K562 (cell line): ENCODE results near the gene APC2. TPM values are rescaled to one million over a fixed set of nuclear protein-coding genes. Genes with fewer than 3 reads are reported as not detected.

Experiments
- ATAC-seq: fragments of 200-7000 bp; cut with Tn5 transposase; 3 replicates; pipeline ENCODE4 v1.9.1; 2020; ENCODE audit warnings: moderate library complexity
- BruUV-seq: library from RNA; stranded (reverse); fragments of 400-500 nt; replicated peaks from 2 replicates; lab custom pipeline; 2021; lab: Mats Ljungman, UMichigan
- CTCF ChIA-PET: fragments of 300-600 bp; formaldehyde crosslinking; extraction: SDS; loops from one replicate; lab custom pipeline; 2021; ENCODE audit warnings: low intra/inter-chr PET ratio; lab: Yijun Ruan, JAX
- POLR2A ChIA-PET: fragments of 300-600, 350-650 bp; sonication (Branson Sonifier 250); formaldehyde crosslinking; extraction: SDS; loops from one replicate; lab custom pipeline; 2021; ENCODE audit warnings: antibody characterized with exemption, inconsistent platforms; lab: Yijun Ruan, JAX
- DNase-seq, 4 experiments: peaks; one replicate each; pipeline versions ENCODE4 v3.0.0 to v3.0.0-alpha.2; 2011 to 2018; ENCODE audit warnings: low spot score in 3 of 4, mixed read lengths in 3 of 4; ENCODE audit errors: extremely low read depth in 1 of 4
- FAIRE-seq: peaks from 2 replicates; lab custom pipeline; 2011; peaks lifted over from hg19 to GRCh38; lab: Jason Lieb, UNC
- H2AFZ ChIP-seq: 2 replicates; pipeline ENCODE4 v1.6.0; 2011; ENCODE audit warnings: low read depth, low read length, control low read depth, inconsistent platforms
- H3K27ac ChIP-seq: fragments of 200-600 bp; 3 replicates; pipeline ENCODE4 v1.8.0; 2011; ENCODE audit warnings: low read depth, mild to moderate bottlenecking, control low read depth, inconsistent platforms, low read length, moderate library complexity, mixed read lengths; ENCODE audit errors: extremely low read depth
- H3K27me3 ChIP-seq, 2 experiments: fragments of 300-600 bp in 1 of 2; 2 replicates in 1 of 2; 3 replicates in 1 of 2; pipeline versions ENCODE4 v1.6.0 to v1.8.0; 2011; ENCODE audit warnings: inconsistent platforms in 2 of 2, low read length in 2 of 2, mild to moderate bottlenecking in 1 of 2, mixed read lengths in 1 of 2, moderate library complexity in 1 of 2; ENCODE audit not compliant: control insufficient read depth in 2 of 2, insufficient read depth in 2 of 2
- H3K36me3 ChIP-seq: fragments of 300-600 bp; 3 replicates; pipeline ENCODE4 v1.8.0; 2011; ENCODE audit warnings: mild to moderate bottlenecking, low read length, inconsistent platforms; ENCODE audit not compliant: control insufficient read depth, insufficient read depth
- H3K4me1 ChIP-seq, 2 experiments: fragments of 200-600 bp in 1 of 2; replicated peaks in 1 of 2; 2 replicates in 1 of 2; 3 replicates in 1 of 2; pipeline versions ENCODE4 v1.5.1 to v1.8.0; 2011; ENCODE audit warnings: inconsistent platforms in 2 of 2, low read length in 2 of 2, mild to moderate bottlenecking in 1 of 2, mixed read lengths in 1 of 2, moderate library complexity in 1 of 2; ENCODE audit not compliant: control insufficient read depth in 2 of 2, insufficient read depth in 2 of 2
- H3K4me2 ChIP-seq: 2 replicates; pipeline ENCODE4 v1.6.1; 2011; ENCODE audit warnings: low read length, control low read depth, inconsistent platforms, mixed read lengths; ENCODE audit not compliant: insufficient read depth
- H3K4me3 ChIP-seq: fragments of 200-600 bp; sonication (generic), shearing (Covaris generic); 2 replicates; pipeline ENCODE4 v1.5.1; 2016; ENCODE audit warnings: control low read depth, inconsistent platforms
- H3K79me2 ChIP-seq: fragments of 200-600 bp; 3 replicates; pipeline ENCODE4 v1.8.0; 2011; ENCODE audit warnings: low read length, inconsistent platforms; ENCODE audit not compliant: control insufficient read depth, insufficient read depth
- H3K9ac ChIP-seq, 2 experiments: 2 replicates each; pipeline versions ENCODE4 v1.6.0 to v1.6.1; 2011; ENCODE audit warnings: low read depth in 2 of 2, low read length in 2 of 2, control low read depth in 1 of 2, inconsistent platforms in 1 of 2, mild to moderate bottlenecking in 1 of 2, mixed read lengths in 1 of 2; ENCODE audit not compliant: insufficient read depth in 1 of 2
- H3K9me1 ChIP-seq: one replicate; pipeline ENCODE4 v1.6.0; 2011; ENCODE audit warnings: inconsistent platforms, mild to moderate bottlenecking, low read length, moderate library complexity; ENCODE audit not compliant: control insufficient read depth, insufficient read depth
- H3K9me3 ChIP-seq: replicated peaks from 2 replicates; pipeline ENCODE4 v1.5.1; 2011; ENCODE audit warnings: low read depth, low read length, inconsistent platforms; ENCODE audit not compliant: control insufficient read depth, insufficient read depth
- H4K20me1 ChIP-seq: replicated peaks from 2 replicates; pipeline ENCODE4 v1.6.1; 2011; ENCODE audit warnings: low read length, inconsistent platforms, mixed read lengths; ENCODE audit not compliant: control insufficient read depth, insufficient read depth
- CBX5 ChIP-seq: IDR thresholded peaks from 2 replicates; pipeline ENCODE4 v1.6.1; 2014; ENCODE audit warnings: low read depth, borderline replicate concordance
- MCM7 ChIP-seq, 2 experiments: fragments of 450-650 bp; IDR thresholded peaks; 2 replicates each; pipeline ENCODE4 v1.6.1; 2016 to 2018
- MGA ChIP-seq: fragments of 450-650 bp; IDR thresholded peaks from 2 replicates; pipeline ENCODE4 v1.6.1; 2016; ENCODE audit warnings: mild to moderate bottlenecking, moderate library complexity
- RBM22 ChIP-seq: fragments of 200-400 bp; formaldehyde crosslinking; IDR thresholded peaks from 2 replicates; pipeline ENCODE4 v1.6.1; 2018; ENCODE audit warnings: low read length, low read depth; ENCODE audit not compliant: poor library complexity, severe bottlenecking
- SMARCE1 ChIP-seq: fragments of 450-650 bp; IDR thresholded peaks from 2 replicates; pipeline ENCODE4 v1.7.1; 2016; ENCODE audit warnings: mild to moderate bottlenecking
- ZBTB7A ChIP-seq: IDR thresholded peaks from 2 replicates; pipeline ENCODE4 v1.6.1; 2011; ENCODE audit warnings: low read depth, mild to moderate bottlenecking, low read length, moderate library complexity, borderline replicate concordance; ENCODE audit not compliant: control insufficient read depth
- ZFP91 ChIP-seq: sonication (generic); formaldehyde crosslinking; IDR thresholded peaks from 2 replicates; pipeline ENCODE4 v1.8.0; 2022; ENCODE audit warnings: mild to moderate bottlenecking, missing genetic modification reagents
- ZNF174 ChIP-seq: fragments of 250-450 bp; sonication (Bioruptor Pico); IDR thresholded peaks from 2 replicates; pipeline ENCODE4 v1.4.0; 2020; ENCODE audit warnings: mild to moderate bottlenecking
- WGBS: fragments of 100-300 bp; shearing (Covaris generic); methylation state at CpG from one replicate; pipeline ENCODE4 v1.1.6; 2016; ENCODE audit warnings: low coverage, mixed read lengths; ENCODE audit not compliant: insufficient coverage; ENCODE audit errors: missing lambda C conversion rate; 5-methylcytosine and 5-hydroxymethylcytosine counted together
- in situ Hi-C: fragments of 300-500 bp; cut with MboI; formaldehyde crosslinking; loops from 4 replicates; pipeline ENCODE4 v1.15.0; 2018; ENCODE audit warnings: inconsistent platforms, mixed read lengths
- intact Hi-C: fragments of 100-400 bp; cut with micrococcal nuclease; formaldehyde crosslinking; loops from 2 replicates; pipeline ENCODE4 v1.14.2; 2022
- polyA plus RNA-seq, 8 experiments: library from polyadenylated mRNA; depleted of rRNA in 4 of 8; stranded (reverse) in 5 of 8; unstranded in 3 of 8; fragments of >200 nt; fragmentation: Nextera tagmentation in 2 of 8; fragmentation: Illumina TruSeq in 1 of 8; extraction: Ambion mirVana in 2 of 8; extraction: Trizol in 1 of 8; gene quantifications; 2 replicates each; pipeline versions ENCODE4 v1.2.1 to v1.2.3, GENCODE V29; 2011 to 2014; ENCODE audit warnings: inconsistent platforms in 1 of 8, missing spikeins in 1 of 8
- total RNA-seq, 7 experiments: library from RNA; depleted of rRNA in 6 of 7; stranded (reverse); fragments of >200 nt in 6 of 7; fragmentation: Illumina TruSeq in 2 of 7; extraction: Trizol in 2 of 7; gene quantifications; 2 replicates each; pipeline versions ENCODE4 v1.2.1 to v1.2.3, GENCODE V29; 2011 to 2021; ENCODE audit warnings: low replicate concordance in 1 of 7

Gene APC2
- total and polyA plus RNA-seq, 9 of the 15 experiments (the other 6 are each of a cell fraction or from before 2014, with no cell fraction given), result 0.01 to 0.40 (median 0.05) TPM; not detected in 3

DNA sequence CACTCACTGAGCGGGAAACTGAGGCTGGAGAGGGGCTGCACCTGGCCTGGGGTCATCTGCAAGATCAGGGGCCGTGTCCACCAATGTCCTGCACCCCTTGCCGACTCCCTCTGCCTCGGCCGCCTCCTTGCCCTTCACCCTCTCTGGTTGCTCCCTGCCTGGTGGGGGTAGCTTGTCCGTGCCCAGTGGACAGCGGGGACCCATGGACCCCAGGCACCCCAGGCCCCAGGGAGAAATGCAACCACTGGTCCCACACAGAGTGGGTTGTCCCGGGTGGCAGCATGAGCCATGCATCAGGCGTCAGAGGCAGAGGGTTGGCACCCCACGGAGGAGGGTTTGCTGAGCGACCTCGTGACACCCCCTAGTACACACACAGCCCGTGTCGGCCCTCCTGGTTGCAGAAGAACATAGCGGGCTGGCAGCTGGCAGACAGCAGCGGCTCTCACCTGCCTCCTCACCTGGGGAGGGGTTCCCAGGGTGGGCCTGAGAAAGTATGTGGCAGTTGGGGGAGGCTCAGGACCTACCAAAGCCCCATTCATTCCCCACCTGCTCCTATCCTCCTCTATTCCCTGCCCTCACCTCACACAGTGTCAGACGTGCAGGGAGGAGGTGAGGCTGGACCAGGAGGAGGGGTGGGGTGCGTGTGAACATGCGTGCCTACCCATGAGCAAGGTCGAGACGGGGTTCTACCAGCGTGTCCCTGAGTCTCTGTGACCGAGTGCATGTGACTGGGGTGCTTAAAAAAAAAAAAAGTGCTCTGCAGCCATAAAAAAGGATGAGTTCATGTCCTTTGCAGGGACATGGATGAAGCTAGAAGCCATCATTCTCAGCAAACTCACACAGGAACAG, 54.2 kb downstream of the APC2 start:
- intact Hi-C loops (no loop called here), in situ Hi-C loops (no loop called here)
- no peaks in the 10 kb centered on the region for H3K27me3 ChIP-seq
- no peaks in the 10 kb centered on the region for H3K79me2 ChIP-seq
- FAIRE-seq (no peak), DNase-seq (no peak), ATAC-seq (no peak)
- no peak overlapping the region for H3K4me3 ChIP-seq
- no peaks in the 10 kb centered on the region for H3K9me1 ChIP-seq
- peaks cover 10% of the 10 kb centered on the region; the same call in 2 of the 3 replicates for H3K36me3 ChIP-seq
- 78% methylated on average over 23 of the region's 23 CpGs for WGBS
- ChIA-PET POLR2A (interaction anchor here (0.6 kb wide), 1 partner anchor 12 kb away, joined by 3 read pairs; no protein-coding TSS in a partner anchor), CTCF (no interaction called here)
- TF ChIP-seq MGA (no peak), RBM22 (no peak), MCM7 (IDR thresholded peaks at IDR 0.05) (no peak), SMARCE1 (no peak), ZNF174 (CRISPR knock-in tag) (no peak), ZBTB7A (no peak), CBX5 (no peak), ZFP91 (CRISPR knock-in tag) (0 out of 2 replicates have a peak, but pooled peaks have one; percentile 25)
- no TSS peak for BruUV-seq
- H3K9ac ChIP-seq, result peak overlapping the region in 1 of 2 experiments; percentile 93; a peak in 2 of 4 replicates
- H3K9me3 ChIP-seq, result no peaks in the 10 kb centered on the region
- H3K27ac ChIP-seq, result no peak overlapping the region
- no peaks in the 10 kb centered on the region for H4K20me1 ChIP-seq
- peaks cover 12 to 66% of the 10 kb centered on the region in 2 experiments; a peak in 4 of 5 replicates for H3K4me1 ChIP-seq
- no peak overlapping the region; the same call in 1 of the 2 replicates for H2AFZ ChIP-seq
- H3K4me2 ChIP-seq, result no peak overlapping the region
